ENCODE results near the gene NUDT5.
"Not testable (repeated sequence)": the region's sequence is repeated elsewhere in the genome, so short reads cannot be mapped to it uniquely, and the experiment has no call there.

Gene NUDT5

DNA sequence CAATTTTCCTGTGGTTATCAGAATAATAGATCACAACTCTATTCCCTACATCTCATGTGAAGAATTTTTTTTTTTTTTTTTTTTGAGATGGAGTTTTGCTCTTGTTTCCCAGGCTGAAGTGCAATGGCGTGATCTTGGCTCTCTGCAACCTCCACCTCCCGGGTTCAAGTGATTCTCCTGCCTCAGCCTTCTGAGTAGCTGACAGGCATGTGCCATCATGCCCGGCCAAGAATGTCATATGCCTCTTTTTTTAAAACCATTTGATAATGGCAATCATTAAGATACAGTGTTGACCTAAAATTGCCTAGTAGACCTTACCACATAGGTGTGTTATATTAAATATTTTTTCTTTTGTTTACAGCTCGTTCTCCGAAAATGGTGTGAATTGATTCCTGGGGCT lies 39.0 kb upstream of the NUDT5 start:
- not testable (repeated sequence) for H4K8ac ChIP-seq (ENCODE audit: low read length); H3K14ac ChIP-seq (ENCODE audit: low read length in 2 of 2); H3K18ac ChIP-seq (ENCODE audit: low read depth in 1 of 2, low read length in 2 of 2); H3K4me1 ChIP-seq (ENCODE audit: control insufficient read depth, insufficient read depth, low read depth, low read length); H3K4me2 ChIP-seq (ENCODE audit: low read length, poor library complexity, severe bottlenecking); H3K9me3 ChIP-seq (ENCODE audit: control insufficient read depth, low read length); H3K27ac ChIP-seq (ENCODE audit: low read length, poor library complexity, severe bottlenecking); DNase-seq; H2AK5ac ChIP-seq (ENCODE audit: low read length, severe bottlenecking); H2AFZ ChIP-seq (ENCODE audit: low read depth, low read length); H3K79me1 ChIP-seq (replicated peaks; ENCODE audit: low read length, poor library complexity, severe bottlenecking); H3K27me3 ChIP-seq (ENCODE audit: control insufficient read depth in 1 of 2, insufficient read depth in 1 of 2, low read length in 2 of 2); H3K23ac ChIP-seq (ENCODE audit: low read length in 2 of 2); H3K4me3 ChIP-seq (ENCODE audit: insufficient read depth in 1 of 2, low read depth in 1 of 2, low read length in 2 of 2); H3K4ac ChIP-seq (ENCODE audit: low read depth in 1 of 2, low read length in 2 of 2); H2BK120ac ChIP-seq (ENCODE audit: low read depth, low read length); H2BK12ac ChIP-seq (ENCODE audit: low read length in 2 of 2); H3K9ac ChIP-seq (ENCODE audit: low read length); H4K91ac ChIP-seq (ENCODE audit: low read length); H2BK15ac ChIP-seq (ENCODE audit: low read depth, poor library complexity, severe bottlenecking); H2BK5ac ChIP-seq (ENCODE audit: low read depth, low read length, poor library complexity, severe bottlenecking)
- 94% methylated on average over 4 of the region's 5 CpGs for WGBS
- peaks cover 32 to 88% of the 10 kb centered on the region in 2 experiments for H3K36me3 ChIP-seq (ENCODE audit: control insufficient read depth in 1 of 2, insufficient read depth in 2 of 2, low read depth in 1 of 2, low read length in 2 of 2)

DNA sequence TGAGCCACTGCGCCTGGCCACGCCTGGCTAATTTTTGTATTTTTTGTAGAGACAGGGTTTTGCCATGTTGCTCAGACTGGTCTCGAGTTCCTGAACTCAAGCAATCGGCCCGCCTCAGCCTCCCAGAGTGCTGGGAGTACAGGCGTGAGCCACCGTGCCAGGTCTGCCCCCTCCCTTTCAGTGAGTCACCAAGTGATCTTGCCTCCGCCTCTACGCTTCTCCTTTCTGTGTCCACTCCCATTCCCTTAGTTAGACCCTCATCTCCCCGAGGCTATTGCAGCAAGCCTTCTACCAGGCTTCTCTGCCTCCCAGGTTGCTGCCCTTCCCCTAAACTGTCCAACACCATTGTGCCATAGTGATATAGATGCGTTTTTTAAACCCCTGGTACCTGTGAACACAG lies 33.2 kb upstream of the NUDT5 start:
- Histone ChIP-seq H3K9me3 (ENCODE audit: control insufficient read depth, low read length) (no peaks in the 10 kb centered on the region), H4K91ac (ENCODE audit: low read length) (no peak overlapping the region), H3K9ac (ENCODE audit: low read length) (no peak overlapping the region), H2BK120ac (ENCODE audit: low read depth, low read length) (no peak overlapping the region), H3K4ac (ENCODE audit: low read depth in 1 of 2, low read length in 2 of 2) (no peak overlapping the region), H2AFZ (ENCODE audit: low read depth, low read length) (no peak overlapping the region), H2BK15ac (ENCODE audit: low read depth, poor library complexity, severe bottlenecking) (no peak overlapping the region), H3K36me3 (ENCODE audit: control insufficient read depth in 1 of 2, insufficient read depth in 2 of 2, low read depth in 1 of 2, low read length in 2 of 2) (peaks cover 33 to 58% of the 10 kb centered on the region in 2 experiments), H3K4me2 (ENCODE audit: low read length, poor library complexity, severe bottlenecking) (no peak overlapping the region), H3K4me1 (ENCODE audit: control insufficient read depth, insufficient read depth, low read depth, low read length) (no peaks in the 10 kb centered on the region), H2BK5ac (ENCODE audit: low read depth, low read length, poor library complexity, severe bottlenecking) (no peak overlapping the region), H2AK5ac (ENCODE audit: low read length, severe bottlenecking) (no peak overlapping the region), H2BK12ac (ENCODE audit: low read length in 2 of 2) (no peak overlapping the region), H3K4me3 (ENCODE audit: insufficient read depth in 1 of 2, low read depth in 1 of 2, low read length in 2 of 2) (no peak overlapping the region), H3K14ac (ENCODE audit: low read length in 2 of 2) (no peak overlapping the region), H3K18ac (ENCODE audit: low read depth in 1 of 2, low read length in 2 of 2) (no peak overlapping the region), H3K27me3 (ENCODE audit: control insufficient read depth in 1 of 2, insufficient read depth in 1 of 2, low read length in 2 of 2) (no peaks in the 10 kb centered on the region), H4K8ac (ENCODE audit: low read length) (no peak overlapping the region), H3K27ac (ENCODE audit: low read length, poor library complexity, severe bottlenecking) (no peak overlapping the region), H3K23ac (ENCODE audit: low read length in 2 of 2) (no peak overlapping the region), H3K79me1 (replicated peaks; ENCODE audit: low read length, poor library complexity, severe bottlenecking) (peaks cover 11% of the 10 kb centered on the region)
- 97% methylated on average over 11 of the region's 11 CpGs for WGBS
- no peak for DNase-seq

- H3K4me2 ChIP-seq (ENCODE audit: low read length, poor library complexity, severe bottlenecking); H2AFZ ChIP-seq (ENCODE audit: low read depth, low read length); H3K9me3 ChIP-seq (ENCODE audit: control insufficient read depth, low read length); H3K9ac ChIP-seq (ENCODE audit: low read length); H2AK5ac ChIP-seq (ENCODE audit: low read length, severe bottlenecking); H3K27ac ChIP-seq (ENCODE audit: low read length, poor library complexity, severe bottlenecking); H2BK5ac ChIP-seq (ENCODE audit: low read depth, low read length, poor library complexity, severe bottlenecking); DNase-seq; H2BK15ac ChIP-seq (ENCODE audit: low read depth, poor library complexity, severe bottlenecking); H2BK120ac ChIP-seq (ENCODE audit: low read depth, low read length); H3K4me3 ChIP-seq (ENCODE audit: insufficient read depth in 1 of 2, low read depth in 1 of 2, low read length in 2 of 2); H3K14ac ChIP-seq (ENCODE audit: low read length in 2 of 2); H3K4ac ChIP-seq (ENCODE audit: low read depth in 1 of 2, low read length in 2 of 2); H3K4me1 ChIP-seq (ENCODE audit: control insufficient read depth, insufficient read depth, low read depth, low read length); H4K8ac ChIP-seq (ENCODE audit: low read length); H3K27me3 ChIP-seq (ENCODE audit: control insufficient read depth in 1 of 2, insufficient read depth in 1 of 2, low read length in 2 of 2); H4K91ac ChIP-seq (ENCODE audit: low read length); H3K18ac ChIP-seq (ENCODE audit: low read depth in 1 of 2, low read length in 2 of 2); H3K23ac ChIP-seq (ENCODE audit: low read length in 2 of 2); H2BK12ac ChIP-seq (ENCODE audit: low read length in 2 of 2): not testable (repeated sequence)
- Histone ChIP-seq H3K36me3 (ENCODE audit: control insufficient read depth in 1 of 2, insufficient read depth in 2 of 2, low read depth in 1 of 2, low read length in 2 of 2) (peaks cover 33 to 50% of the 10 kb centered on the region in 2 experiments), H3K79me1 (replicated peaks; ENCODE audit: low read length, poor library complexity, severe bottlenecking) (peaks cover 15% of the 10 kb centered on the region)
- whole genome bisulfite sequencing = 97% methylated on average over 28 of the region's 28 CpGs
These were observed 30.7 kb upstream of the NUDT5 start for GRCh38 chr10:12226438-12226837.

- Histone ChIP-seq H3K4ac (ENCODE audit: low read depth in 1 of 2, low read length in 2 of 2) (no peak overlapping the region), H2AFZ (ENCODE audit: low read depth, low read length) (no peak overlapping the region), H3K79me1 (replicated peaks; ENCODE audit: low read length, poor library complexity, severe bottlenecking) (peaks cover 18% of the 10 kb centered on the region), H3K4me1 (ENCODE audit: control insufficient read depth, insufficient read depth, low read depth, low read length) (peaks cover 2% of the 10 kb centered on the region), H3K27ac (ENCODE audit: low read length, poor library complexity, severe bottlenecking) (no peak overlapping the region), H4K91ac (ENCODE audit: low read length) (no peak overlapping the region), H2BK15ac (ENCODE audit: low read depth, poor library complexity, severe bottlenecking) (no peak overlapping the region), H3K23ac (ENCODE audit: low read length in 2 of 2) (no peak overlapping the region), H2BK5ac (ENCODE audit: low read depth, low read length, poor library complexity, severe bottlenecking) (no peak overlapping the region), H3K18ac (ENCODE audit: low read depth in 1 of 2, low read length in 2 of 2) (no peak overlapping the region), H2AK5ac (ENCODE audit: low read length, severe bottlenecking) (no peak overlapping the region), H3K4me3 (ENCODE audit: insufficient read depth in 1 of 2, low read depth in 1 of 2, low read length in 2 of 2) (no peak overlapping the region), H3K9ac (ENCODE audit: low read length) (no peak overlapping the region), H4K8ac (ENCODE audit: low read length) (no peak overlapping the region), H3K9me3 (ENCODE audit: control insufficient read depth, low read length) (no peaks in the 10 kb centered on the region), H3K27me3 (ENCODE audit: control insufficient read depth in 1 of 2, insufficient read depth in 1 of 2, low read length in 2 of 2) (no peaks in the 10 kb centered on the region), H3K36me3 (ENCODE audit: control insufficient read depth in 1 of 2, insufficient read depth in 2 of 2, low read depth in 1 of 2, low read length in 2 of 2) (peaks cover 32 to 45% of the 10 kb centered on the region in 2 experiments), H2BK12ac (ENCODE audit: low read length in 2 of 2) (no peak overlapping the region), H3K4me2 (ENCODE audit: low read length, poor library complexity, severe bottlenecking) (no peak overlapping the region), H3K14ac (ENCODE audit: low read length in 2 of 2) (no peak overlapping the region), H2BK120ac (ENCODE audit: low read depth, low read length) (no peak overlapping the region)
- WGBS = 100% methylated on average over 1 of the region's 2 CpGs
- DNase-seq = no peak
These were observed 29.8 kb upstream of the NUDT5 start for GRCh38 chr10:12225444-12225843.
